ENCODE measurements around the gene VEGFB.
"Not testable (repeated sequence)": the region's sequence is repeated elsewhere in the genome, so short reads cannot be mapped to it uniquely, and the experiment has no call there.

The VEGFB gene

DNA sequence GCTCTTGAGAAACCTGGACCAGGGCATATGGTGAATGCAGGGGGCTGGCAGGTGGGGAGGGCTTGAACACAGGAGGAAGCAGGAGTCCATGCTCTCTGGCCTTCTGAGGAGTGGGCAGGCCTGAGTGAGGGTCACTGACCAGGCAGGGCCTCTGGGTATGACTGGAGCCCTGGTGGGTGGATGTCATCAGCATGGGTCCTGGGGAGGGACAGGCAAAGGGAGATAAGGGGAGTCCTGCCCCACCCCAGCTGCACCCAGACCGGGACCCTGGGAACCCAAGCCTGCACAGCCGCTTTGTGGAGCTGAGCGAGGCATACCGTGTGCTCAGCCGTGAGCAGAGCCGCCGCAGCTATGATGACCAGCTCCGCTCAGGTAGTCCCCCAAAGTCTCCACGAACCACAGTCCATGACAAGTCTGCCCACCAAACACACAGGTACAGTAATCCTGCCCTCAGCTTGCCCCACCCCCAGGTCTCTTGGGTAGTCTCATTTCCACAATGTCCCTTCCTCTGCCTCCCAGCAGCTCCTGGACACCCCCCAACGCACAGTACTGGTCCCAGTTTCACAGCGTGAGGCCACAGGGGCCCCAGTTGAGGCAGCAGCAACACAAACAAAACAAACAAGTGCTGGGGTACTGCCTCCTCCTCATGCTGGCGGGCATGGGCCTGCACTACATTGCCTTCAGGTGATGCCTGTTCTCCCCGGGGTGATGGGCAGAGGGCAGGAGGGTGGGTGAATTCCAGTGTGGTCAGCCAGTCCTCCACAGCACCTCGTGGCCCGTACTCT, 2.0 kb upstream of the VEGFB start:
- no peak for FAIRE-seq

DNA sequence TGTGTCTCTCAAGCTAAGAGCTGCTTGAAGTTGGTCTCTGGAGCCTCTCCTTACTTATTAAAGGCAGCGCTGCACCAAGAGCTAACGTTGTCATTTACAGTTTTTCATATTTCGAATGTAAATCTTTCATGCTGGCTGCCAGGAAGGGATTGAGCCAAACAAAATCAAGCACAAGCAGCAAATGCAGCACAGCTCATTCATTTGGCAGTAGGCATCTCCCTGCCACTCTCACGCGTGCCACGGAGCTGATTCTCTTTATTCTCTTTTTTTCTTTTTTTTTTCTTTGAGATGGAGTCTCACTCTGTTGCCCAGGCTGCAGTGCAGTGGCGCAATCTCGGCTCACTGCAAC, 1.4 kb upstream of the VEGFB start:
- FAIRE-seq, result no peak

DNA sequence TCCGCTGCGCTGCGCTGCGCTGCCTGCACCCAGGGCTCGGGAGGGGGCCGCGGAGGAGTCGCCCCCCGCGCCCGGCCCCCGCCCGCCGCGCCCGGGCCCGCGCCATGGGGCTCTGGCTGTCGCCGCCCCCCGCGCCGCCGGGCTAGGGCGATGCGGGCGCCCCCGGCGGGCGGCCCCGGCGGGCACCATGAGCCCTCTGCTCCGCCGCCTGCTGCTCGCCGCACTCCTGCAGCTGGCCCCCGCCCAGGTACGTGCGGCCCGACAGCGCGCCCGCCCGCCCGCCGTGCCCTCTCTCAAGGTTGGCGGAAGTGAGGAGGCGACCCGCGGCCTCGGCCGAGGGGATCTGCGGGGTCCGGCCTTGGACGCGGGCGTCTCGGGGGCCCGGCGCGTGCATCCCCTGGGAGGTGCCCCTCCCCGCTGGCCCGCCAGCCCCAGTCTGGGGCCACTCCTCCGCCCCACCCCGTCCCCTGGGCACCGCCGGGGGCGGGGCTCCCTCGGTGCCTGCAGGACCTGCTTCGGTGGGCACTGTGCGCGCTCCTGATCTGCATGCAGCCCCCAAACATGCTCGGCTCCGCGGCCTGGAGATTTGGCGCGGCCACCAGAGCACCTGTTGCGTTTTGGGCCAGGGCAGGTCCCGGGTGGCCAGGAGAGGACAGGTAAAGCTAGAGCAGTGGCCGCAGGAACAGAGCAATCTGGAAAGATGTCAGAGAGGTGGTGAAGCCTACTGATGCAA, 429 bp downstream of the VEGFB start:
- no peak for FAIRE-seq

DNA sequence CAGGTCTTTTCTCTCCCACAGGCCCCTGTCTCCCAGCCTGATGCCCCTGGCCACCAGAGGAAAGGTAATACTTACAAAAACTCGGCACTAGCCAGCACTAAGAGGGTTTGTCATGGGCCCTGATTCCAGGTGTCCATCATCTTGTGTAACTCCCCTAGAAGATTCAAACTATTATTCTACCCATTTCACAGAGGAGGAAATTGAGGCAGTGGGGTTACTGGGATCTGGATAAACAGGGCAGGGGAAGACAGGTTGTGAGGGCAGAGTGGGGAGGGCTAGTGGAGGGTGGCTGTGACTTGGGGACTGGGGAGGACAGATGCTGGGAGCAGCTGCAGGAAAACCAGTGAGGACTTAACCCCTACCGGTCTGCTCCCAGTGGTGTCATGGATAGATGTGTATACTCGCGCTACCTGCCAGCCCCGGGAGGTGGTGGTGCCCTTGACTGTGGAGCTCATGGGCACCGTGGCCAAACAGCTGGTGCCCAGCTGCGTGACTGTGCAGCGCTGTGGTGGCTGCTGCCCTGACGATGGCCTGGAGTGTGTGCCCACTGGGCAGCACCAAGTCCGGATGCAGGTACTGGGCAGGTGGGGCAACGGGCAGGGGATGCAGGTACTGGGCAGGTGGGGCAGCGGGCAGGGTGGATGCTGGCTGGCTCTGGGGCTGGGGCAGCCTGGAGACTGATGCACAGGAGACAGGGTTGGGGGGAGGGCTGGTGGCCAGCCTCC, 1.2 kb downstream of the VEGFB start:
- FAIRE-seq, result no peak

DNA sequence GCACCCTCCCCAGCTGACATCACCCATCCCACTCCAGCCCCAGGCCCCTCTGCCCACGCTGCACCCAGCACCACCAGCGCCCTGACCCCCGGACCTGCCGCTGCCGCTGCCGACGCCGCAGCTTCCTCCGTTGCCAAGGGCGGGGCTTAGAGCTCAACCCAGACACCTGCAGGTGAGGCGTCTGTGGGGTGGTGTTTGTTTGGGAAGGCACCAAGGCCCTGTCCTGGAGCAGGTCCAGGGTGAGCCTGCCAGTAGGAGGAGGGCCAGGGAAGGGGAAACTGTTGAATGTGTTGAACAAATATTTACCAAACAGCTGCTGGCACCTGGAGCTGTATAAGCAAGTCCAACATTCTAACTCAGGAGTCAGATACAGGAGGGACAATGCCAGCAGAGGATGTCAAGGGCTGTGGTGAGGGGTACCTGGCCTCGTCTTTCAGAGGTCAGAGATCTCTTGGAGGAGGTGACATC, 3.1 kb downstream of the VEGFB start:
- FAIRE-seq, result no peak

DNA sequence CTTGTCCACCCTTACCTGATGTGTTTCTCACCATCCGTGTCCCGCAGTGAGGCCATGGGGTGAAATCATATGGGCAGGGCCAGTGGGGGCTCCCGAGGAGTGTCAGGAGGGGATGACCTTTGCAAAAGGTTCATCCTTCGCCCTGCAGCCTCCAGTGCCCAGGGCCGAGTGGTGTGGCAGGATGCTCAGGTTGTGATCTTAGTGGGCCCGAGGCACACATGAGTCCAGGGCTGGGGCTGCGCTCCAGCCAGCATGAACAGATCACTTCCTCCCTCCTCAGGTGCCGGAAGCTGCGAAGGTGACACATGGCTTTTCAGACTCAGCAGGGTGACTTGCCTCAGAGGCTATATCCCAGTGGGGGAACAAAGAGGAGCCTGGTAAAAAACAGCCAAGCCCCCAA, 3.7 kb downstream of the VEGFB start:
- no peak for FAIRE-seq

DNA sequence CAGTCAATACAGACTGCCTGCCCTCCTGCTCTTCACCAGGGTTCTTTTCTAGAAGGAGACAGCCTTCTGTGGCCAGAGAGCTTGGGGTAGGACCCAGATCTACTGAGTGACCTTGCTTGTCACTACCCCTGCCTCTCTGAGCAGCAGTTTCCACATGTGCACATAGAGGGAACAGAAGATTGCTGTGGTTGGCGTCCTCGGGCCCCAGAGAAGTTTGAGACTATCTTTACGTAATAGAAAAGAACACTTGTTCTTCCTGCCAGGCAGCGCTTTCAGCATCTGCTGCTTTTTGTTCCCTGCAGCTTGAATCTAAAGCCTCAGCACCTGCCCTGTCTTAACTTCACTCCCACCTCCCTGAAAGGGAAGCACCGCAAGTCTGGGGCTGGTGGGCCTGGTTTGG, 4.6 kb downstream of the VEGFB start:
- FAIRE-seq, result no peak

DNA sequence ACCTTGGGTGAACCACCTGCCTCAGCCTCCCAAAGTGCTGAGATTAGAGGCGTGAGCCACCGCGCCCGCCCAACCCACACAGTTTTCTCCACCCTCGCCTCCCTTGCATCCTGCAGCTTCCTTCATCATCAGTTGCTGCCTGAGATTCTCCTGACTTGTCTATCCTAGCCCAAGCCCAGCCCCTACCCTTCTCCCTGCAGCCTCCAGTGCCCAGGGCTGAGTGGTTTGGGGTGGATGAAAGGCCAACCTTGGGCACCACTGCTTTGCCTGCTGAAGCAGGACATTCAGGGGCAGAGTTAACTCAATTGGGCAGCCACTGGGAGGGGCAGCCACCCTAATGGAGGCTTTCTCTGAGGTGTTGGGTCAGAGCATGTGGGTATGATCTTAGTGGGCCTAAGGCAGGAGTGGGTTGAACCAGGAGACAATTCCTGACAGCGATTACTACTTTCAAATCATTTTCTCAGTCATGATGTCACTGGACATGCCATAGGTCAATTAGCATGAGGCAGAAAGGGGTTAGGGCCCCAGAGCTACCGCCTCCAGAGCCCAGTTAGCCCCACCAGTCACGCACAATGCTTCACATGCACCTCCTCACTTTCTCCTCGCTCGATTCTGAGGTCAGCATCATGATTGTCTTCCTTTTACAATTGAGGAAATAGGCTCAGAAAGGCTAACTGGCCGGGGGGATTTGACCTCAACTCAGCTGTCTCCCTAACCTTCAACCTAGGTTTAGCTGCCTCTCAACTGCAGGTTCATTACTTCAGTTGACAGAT, 5.5 kb downstream of the VEGFB start:
- FAIRE-seq, result no peak

DNA sequence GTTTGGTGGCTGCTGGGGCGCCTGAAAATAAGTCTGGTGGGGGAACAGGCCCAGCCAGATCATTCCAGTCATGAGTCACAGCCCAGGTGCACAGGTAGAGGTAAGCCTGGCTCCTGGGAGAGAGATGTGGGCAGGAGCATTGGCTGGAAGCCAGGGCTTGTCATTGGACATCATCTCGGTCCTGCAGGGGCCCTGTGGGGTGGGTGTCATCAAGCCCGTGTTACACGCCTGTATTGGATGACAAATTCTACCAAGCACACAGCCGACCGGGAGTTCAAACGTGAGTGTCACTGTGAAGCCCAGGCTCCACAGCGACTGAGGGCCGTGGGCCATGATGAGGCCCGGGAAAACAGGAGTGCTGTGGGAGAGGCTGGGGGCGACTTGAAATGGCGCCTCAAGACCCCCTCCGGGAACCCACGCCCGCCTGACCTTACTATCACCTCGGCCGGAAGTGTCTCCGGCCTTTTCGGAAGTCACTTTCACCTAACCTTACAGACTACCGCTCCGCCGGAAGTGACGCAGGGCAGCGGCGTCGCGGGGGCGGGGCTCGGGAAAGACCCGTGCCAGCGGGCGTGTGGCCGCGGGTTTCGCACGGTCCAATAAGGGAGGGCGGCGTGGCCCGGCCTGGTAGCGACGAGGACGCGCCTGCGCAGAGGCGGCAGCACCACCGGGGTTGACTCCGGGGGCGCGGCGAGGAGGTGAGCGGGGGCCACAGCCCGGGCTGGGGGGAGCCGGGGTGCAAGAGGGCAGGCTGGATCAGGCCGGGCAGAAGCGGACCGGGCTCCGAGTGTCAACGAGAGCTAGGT, 6.3 kb downstream of the VEGFB start, which contains the start of gene FKBP2:
FKBP2 (plus strand) TSS at position 661 of the 806 bp plus-strand sequence. CDS start 1,293 bp downstream, outside the sequence.
- FAIRE-seq, result no peak

DNA sequence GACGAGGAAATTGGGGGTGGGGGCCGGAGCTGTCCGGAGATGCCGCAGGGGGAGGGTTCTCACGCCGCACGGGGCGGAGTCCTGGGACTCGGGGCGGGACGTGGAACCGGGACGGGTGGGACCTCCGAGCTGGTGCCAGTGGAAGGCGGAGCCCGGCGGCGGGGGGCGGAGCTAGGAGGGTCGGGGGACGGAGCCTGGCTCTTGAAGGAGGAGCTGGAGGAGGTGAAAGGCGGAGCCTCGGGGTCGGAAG, 6.8 kb downstream of the VEGFB start:
- FAIRE-seq, result peak; percentile 75

DNA sequence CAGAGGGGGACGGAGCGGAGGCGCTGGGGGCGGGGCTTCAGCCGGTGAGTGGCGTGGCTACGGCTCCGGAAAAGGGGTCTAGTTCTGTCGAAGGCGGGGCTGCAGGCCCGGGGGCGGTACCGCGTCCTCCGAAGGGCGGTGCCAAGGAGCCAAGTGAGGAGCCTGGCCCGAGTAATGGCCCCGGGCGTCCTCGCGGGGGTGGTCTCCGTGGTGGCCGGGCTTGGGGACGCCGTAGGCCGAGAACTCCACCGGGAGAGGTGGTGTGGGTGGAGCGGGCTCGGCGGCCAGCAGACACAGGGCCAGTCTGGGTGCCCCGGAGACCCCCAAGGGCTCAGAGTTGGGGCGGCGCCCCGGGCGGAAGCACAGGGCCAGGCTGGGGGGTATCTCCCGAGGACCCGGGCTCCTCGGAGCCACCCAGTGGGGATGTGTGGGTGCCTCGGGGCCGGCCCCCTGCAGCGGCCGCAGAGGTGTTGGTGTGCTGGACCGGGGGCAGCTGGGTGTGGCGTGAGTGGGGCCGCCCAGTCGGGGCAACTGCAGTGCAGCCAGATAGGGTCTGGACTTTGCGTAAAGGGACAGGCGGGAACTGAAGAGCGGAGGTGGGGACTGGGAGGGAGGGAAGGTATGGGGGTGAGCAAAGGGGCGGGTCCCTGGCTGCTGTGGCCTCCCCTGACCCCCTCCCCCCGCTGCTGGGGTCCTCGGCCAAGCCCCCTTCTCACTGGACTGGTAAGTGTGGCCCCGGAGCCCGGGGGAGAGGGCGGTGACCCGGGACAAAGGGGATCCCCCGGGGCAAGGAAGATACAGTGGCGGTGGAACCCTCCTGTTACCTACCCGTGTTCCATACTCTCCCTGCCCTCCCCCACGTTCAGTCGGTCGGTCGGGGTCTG, 7.3 kb downstream of the VEGFB start:
- FAIRE-seq, result no peak

DNA sequence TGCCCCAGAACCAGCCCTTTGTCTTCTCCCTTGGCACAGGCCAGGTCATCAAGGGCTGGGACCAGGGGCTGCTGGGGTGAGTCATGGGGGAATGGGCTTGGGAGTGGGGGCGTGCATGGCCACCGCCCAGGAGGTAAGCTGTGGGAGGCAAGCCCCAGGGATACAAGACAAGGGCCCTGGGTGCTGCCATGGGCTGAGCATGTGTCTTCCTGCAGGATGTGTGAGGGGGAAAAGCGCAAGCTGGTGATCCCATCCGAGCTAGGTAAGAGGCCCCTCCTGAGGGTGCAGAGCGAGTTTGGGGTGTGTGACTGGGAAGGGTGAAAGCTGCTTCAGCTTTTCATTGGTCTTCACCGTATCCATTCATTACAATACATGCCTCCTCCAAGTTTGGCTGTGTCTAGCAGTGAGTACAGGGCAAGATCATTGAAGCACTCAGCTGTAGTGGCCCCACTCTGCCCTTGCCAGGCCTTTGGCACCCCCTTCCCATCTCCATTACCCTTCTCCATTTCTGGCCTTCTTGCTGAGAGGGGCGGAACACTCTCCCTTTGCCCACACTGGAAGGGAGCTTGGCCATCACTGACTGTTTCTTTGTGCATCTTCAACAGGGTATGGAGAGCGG, 9.0 kb downstream of the VEGFB start:
- no peak for FAIRE-seq

DNA sequence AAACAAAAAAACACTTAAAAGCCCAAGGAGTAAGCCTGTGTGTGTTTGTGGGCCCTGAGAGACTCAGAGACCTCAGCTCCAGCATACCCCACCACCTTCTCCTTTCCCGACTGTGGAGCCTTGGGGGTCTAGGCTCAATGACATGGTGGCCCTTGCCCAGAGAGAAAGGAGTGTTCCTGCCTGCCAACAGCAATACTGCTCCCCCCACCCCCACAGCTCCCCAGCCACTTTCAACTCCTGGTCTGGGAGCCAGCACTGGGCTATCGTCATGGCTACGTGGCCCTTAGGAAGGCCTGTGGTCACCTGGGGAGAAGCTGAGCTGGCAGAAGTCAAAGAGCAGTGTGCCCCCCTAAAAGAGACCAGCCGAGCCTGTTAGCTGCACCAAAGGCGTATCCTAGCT, 9.7 kb downstream of the VEGFB start:
- FAIRE-seq, result no peak

DNA sequence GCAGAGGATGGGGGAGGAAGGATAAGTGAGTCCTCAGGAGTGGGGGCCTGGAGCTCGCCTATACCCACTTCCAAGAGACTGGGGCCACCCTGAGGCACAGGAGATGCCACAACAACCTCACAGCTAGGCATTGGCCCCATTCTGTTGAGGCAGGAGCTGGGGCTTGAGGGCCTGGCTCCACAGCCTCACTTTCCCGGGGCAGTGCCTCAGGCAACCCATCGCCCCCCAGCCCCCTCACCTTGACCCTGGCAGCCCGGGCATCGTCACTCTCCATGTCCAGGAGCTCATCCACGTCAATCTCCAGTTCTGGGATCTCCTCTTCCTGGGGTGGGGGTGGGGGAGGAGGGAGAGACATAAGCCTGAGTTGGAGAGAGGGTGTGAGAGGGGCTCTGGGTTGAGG, 10.6 kb downstream of the VEGFB start:
- no peak for FAIRE-seq

DNA sequence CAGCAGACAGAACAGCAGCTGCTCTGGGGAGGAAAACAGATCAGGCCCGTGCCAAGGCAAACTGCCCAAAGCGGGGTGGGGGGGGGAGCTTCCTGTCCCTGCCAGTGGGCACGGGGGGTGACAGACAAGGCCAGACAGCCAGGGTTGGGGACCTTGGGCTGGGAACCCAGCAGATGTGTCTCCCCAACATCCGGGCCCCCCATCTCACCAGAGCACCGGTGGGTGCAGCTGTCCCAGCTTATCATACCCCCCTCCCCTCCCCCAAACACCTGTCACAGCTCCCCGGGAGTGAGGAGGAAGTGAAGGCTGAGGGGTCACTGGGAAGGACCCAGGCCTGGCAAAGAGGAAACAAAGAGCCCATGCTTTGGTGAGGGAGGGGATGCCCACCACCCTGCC, 11.0 kb downstream of the VEGFB start:
- FAIRE-seq, result no peak

DNA sequence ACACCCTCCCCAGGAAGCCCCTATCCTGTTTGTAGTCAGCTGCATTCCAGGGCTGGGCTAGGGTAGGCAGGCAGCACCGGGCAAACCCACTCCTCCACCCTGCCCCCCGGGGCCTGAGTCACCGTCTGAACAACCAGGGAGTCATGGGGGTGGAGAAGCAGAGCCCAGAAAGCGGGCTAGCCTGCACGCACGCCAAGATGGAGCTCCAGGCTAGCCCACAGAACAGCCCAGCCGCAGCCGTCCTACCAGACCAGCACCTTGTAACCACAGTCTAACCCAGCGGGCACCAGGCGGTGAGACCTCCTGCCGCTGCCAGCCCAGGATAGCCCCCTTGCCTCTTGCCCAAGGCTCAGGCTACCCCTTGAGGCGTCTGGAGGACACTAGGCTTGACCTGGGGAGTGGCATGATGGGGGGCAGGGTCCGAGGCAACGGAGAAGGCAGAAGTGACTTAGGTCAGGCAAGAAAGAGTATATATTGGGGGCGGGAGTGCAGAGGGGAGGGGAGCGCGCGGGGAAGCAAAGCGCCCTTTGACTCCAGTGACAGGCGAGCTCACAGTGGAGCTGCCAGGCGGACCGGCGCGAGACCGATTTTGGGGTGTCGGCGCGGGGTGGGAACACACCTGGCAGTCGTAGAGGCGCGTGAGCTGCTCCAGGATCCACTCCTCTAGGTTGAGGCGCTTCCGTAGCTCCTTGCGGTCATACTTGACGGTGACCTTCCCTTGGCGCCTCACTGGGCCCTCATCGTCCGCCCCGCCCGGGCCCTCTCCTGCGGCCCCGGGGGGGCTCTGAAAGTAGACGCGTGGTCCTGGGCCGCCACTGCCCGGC, 11.6 kb downstream of the VEGFB start:
- no peak for FAIRE-seq

DNA sequence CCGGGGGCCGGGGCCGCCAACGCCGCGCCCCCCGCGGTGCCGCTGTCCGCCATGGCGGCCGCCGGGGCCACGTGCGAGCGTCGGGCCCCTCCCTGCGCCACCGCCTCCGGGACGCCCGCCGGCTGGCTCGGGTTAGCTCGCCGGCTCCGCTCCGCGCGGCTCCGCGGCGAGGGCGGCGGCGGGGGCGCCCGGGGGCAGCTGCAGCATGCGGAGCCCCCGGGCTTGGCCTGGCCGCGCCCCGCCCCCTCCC, 12.2 kb downstream of the VEGFB start:
- FAIRE-seq, result not testable (repeated sequence)

DNA sequence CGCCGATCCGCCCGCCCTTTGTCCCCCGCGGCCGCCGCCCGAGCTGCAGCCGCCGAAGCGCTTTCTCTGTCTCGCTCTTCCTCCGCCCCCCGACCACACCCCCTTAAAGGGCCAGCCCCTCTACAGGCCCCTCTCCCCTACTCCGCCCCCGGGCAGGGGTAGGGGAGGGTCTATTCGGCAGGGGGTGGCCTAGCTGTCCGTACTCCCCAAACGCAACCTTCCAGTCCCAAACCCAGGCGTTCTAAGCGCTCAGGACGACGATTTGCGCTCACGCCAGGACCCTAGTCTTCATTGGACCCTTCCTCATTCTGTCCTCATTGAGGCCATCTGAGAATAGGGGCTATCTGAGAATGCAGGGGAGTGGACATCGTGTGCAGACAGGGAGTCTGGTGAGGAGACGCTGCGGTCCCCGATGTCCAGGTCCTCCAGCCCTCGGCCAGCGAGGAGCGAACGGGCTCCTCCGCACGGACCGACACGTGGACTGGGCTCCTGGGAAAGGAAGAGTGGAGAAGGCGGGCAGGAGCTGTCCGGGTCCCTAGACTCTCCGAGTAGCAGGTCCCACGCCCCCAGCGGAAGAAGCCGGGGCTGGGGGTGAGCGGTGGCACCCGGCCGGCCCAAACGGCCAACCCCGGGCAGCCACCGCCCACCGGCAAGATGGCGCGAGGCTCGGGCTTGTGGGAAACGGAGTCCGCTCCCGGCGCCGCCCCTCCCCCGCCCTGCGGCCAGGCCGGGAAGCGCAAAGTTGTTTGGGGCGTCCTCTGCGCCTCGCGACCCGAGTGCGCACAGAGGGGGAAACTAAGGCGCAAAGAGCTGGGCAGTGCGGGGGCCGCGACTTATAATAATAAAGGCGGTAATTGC, 12.7 kb downstream of the VEGFB start, which contains the start of gene PPP1R14B:
PPP1R14B (minus strand) TSS at position 73 of the 858 bp plus-strand sequence. CDS start 270 bp downstream, outside the sequence.
- FAIRE-seq, result no peak

All from TTC549 (cell line).